Lower lobe of right lung (tissue), 2 donors: ENCODE measurements around the gene CFAP210. TPM values are rescaled to one million over a fixed set of nuclear protein-coding genes. Genes with fewer than 3 reads are reported as not detected.

Source experiments
- ATAC-seq, 2 donors: fragments of 200-7000 bp; cut with Tn5 transposase; one replicate each; pipeline ENCODE4 v1.9.1; 2020 to 2022; ENCODE audit warnings: mild to moderate bottlenecking in 2 of 2, moderate library complexity in 2 of 2
- DNase-seq: peaks from one replicate; pipeline ENCODE4 v3.0.0-alpha.2; 2020
- H3K27ac ChIP-seq: fragments of 200-600 bp; one replicate; pipeline ENCODE4 v1.8.0; 2022
- H3K27me3 ChIP-seq: fragments of 200-600 bp; one replicate; pipeline ENCODE4 v1.8.0; 2022; ENCODE audit warnings: low read depth
- H3K36me3 ChIP-seq: fragments of 200-600 bp; one replicate; pipeline ENCODE4 v1.8.0; 2022; ENCODE audit warnings: mild to moderate bottlenecking
- H3K4me1 ChIP-seq: fragments of 200-600 bp; one replicate; pipeline ENCODE4 v1.8.0; 2022
- H3K4me3 ChIP-seq: fragments of 200-600 bp; one replicate; pipeline ENCODE4 v1.8.0; 2022; ENCODE audit warnings: mild to moderate bottlenecking
- H3K9me3 ChIP-seq: fragments of 200-600 bp; one replicate; pipeline ENCODE4 v1.8.0; 2022
- CTCF ChIP-seq: fragments of 200-600 bp; IDR thresholded peaks from one replicate; pipeline ENCODE4 v1.8.0; 2022; ENCODE audit warnings: antibody characterized with exemption, mild to moderate bottlenecking
- intact Hi-C: fragments of 100-400 bp; cut with DNase I; formaldehyde crosslinking; loops from one replicate; pipeline ENCODE4 v1.11.0; 2022
- total RNA-seq: library from RNA; stranded (reverse); fragmentation: NEBNext Ultra II Directional; extraction: Animal tissue kit (Norgen Biotek cat#: 25700); gene quantifications from one replicate; pipeline ENCODE4 v1.2.1, GENCODE V29; 2021
- donor health status: DM: no; HTN: yes; CAD: no; lungs with severe emphysema.

CFAP210 gene
- total RNA-seq, 1 donor from 2014 or later: 0.95 TPM

- intact Hi-C loops: no loop called here
- H3K36me3 ChIP-seq: no peaks in the 10 kb centered on the region
- no peak for TF ChIP-seq CTCF
- no peak overlapping the region for H3K27ac ChIP-seq
- no peak for ATAC-seq
- no peak for DNase-seq
- H3K4me3 ChIP-seq: no peak overlapping the region
- no peaks in the 10 kb centered on the region for H3K9me3 ChIP-seq
- peaks cover 27% of the 10 kb centered on the region for H3K4me1 ChIP-seq
- no peaks in the 10 kb centered on the region for H3K27me3 ChIP-seq
These were observed 17.7 kb upstream of the CFAP210 start for GRCh38 chr2:169711751-169712509.

GRCh38 chr2:169709981-169710380 is 15.8 kb upstream of the CFAP210 start:
- Histone ChIP-seq H3K36me3 (no peaks in the 10 kb centered on the region), H3K4me3 (no peak overlapping the region), H3K27ac (no peak overlapping the region), H3K4me1 (peaks cover 9% of the 10 kb centered on the region), H3K9me3 (no peaks in the 10 kb centered on the region), H3K27me3 (no peaks in the 10 kb centered on the region)
- ATAC-seq (peak; percentile 72 to 81), DNase-seq (peak; percentile 66)
- TF ChIP-seq CTCF: no peak
- intact Hi-C loops: no loop called here

GRCh38 chr2:169709331-169709730 is 15.1 kb upstream of the CFAP210 start:
- H3K9me3 ChIP-seq: no peaks in the 10 kb centered on the region
- DNase-seq (no peak), ATAC-seq (no peak)
- no peak overlapping the region for H3K27ac ChIP-seq
- no peaks in the 10 kb centered on the region for H3K36me3 ChIP-seq
- H3K27me3 ChIP-seq: no peaks in the 10 kb centered on the region
- H3K4me1 ChIP-seq: peaks cover 6% of the 10 kb centered on the region
- no peak overlapping the region for H3K4me3 ChIP-seq
- intact Hi-C loops: no loop called here
- TF ChIP-seq CTCF: no peak

- H3K36me3 ChIP-seq: no peaks in the 10 kb centered on the region
- ATAC-seq: no peak
- no peak for TF ChIP-seq CTCF
- DNase-seq: no peak
- H3K9me3 ChIP-seq: no peaks in the 10 kb centered on the region
- intact Hi-C loops: no loop called here
- H3K27ac ChIP-seq: no peak overlapping the region
- peaks cover 6% of the 10 kb centered on the region for H3K4me1 ChIP-seq
- no peaks in the 10 kb centered on the region for H3K27me3 ChIP-seq
- no peak overlapping the region for H3K4me3 ChIP-seq
These were observed 13.4 kb upstream of the CFAP210 start for GRCh38 chr2:169707626-169708025.

GRCh38 chr2:169705927-169706326 is 11.7 kb upstream of the CFAP210 start:
- no peaks in the 10 kb centered on the region for H3K36me3 ChIP-seq
- peaks cover 6% of the 10 kb centered on the region for H3K4me1 ChIP-seq
- no peak for TF ChIP-seq CTCF
- no peak overlapping the region for H3K4me3 ChIP-seq
- H3K9me3 ChIP-seq: no peaks in the 10 kb centered on the region
- ATAC-seq: peak in 1 of 2 donors; percentile 50
- intact Hi-C loops: no loop called here
- H3K27ac ChIP-seq: no peak overlapping the region
- H3K27me3 ChIP-seq: no peaks in the 10 kb centered on the region
- no peak for DNase-seq
